OCI-LY1 (cell line): ENCODE results near the gene ZNF718.
"Not testable (repeated sequence)": the region's sequence is repeated elsewhere in the genome, so short reads cannot be mapped to it uniquely, and the experiment has no call there.

Experiments
- H2AFZ ChIP-seq: fragments of 200-600 bp; sonication (generic), shearing (Covaris generic); 2 replicates; pipeline ENCODE4 v1.6.0; 2014; ENCODE audit warnings: antibody characterized with exemption, mild to moderate bottlenecking, low read length
- H3F3A ChIP-seq: fragments of 200-600 bp; sonication (generic), shearing (Covaris generic); 2 replicates; pipeline ENCODE4 v1.6.0; 2014; ENCODE audit warnings: mild to moderate bottlenecking, antibody characterized with exemption, low read length, moderate library complexity; ENCODE audit not compliant: insufficient read depth
- H3K27ac ChIP-seq: fragments of 200-600 bp; sonication (generic); 2 replicates; pipeline ENCODE4 v1.5.1; 2014; ENCODE audit warnings: low read length, mixed run types, mild to moderate bottlenecking, low read depth; ENCODE audit not compliant: poor library complexity, severe bottlenecking
- H3K27me3 ChIP-seq: fragments of 200-600 bp; sonication (generic); 2 replicates; pipeline ENCODE4 v1.6.0; 2014; ENCODE audit warnings: antibody characterized with exemption, mild to moderate bottlenecking, low read length, moderate library complexity; ENCODE audit not compliant: insufficient read depth
- H3K36me3 ChIP-seq: fragments of 200-600 bp; sonication (generic); 2 replicates; pipeline ENCODE4 v1.6.1; 2014; ENCODE audit warnings: mild to moderate bottlenecking, antibody characterized with exemption, low read length, moderate library complexity, mixed read lengths; ENCODE audit not compliant: insufficient read depth
- H3K4me1 ChIP-seq: fragments of 200-600 bp; sonication (generic); 2 replicates; pipeline ENCODE4 v1.5.1; 2014; ENCODE audit warnings: mild to moderate bottlenecking, low read length, moderate library complexity; ENCODE audit not compliant: insufficient read depth, severe bottlenecking
- H3K4me2 ChIP-seq: fragments of 200-600 bp; sonication (generic), shearing (Covaris generic); 2 replicates; pipeline ENCODE4 v1.6.1; 2014; ENCODE audit warnings: low read length
- H3K4me3 ChIP-seq: fragments of 200-600 bp; sonication (generic); 2 replicates; pipeline ENCODE4 v1.5.1; 2014; ENCODE audit warnings: low read length, low read depth, mild to moderate bottlenecking, mixed read lengths; ENCODE audit not compliant: poor library complexity, severe bottlenecking
- H3K79me2 ChIP-seq: fragments of 200-600 bp; shearing (Covaris generic); 2 replicates; pipeline ENCODE4 v1.6.1; 2016; ENCODE audit warnings: mixed run types, low read length, mixed read lengths; ENCODE audit not compliant: insufficient read depth
- H3K9ac ChIP-seq: fragments of 200-600 bp; sonication (generic), shearing (Covaris generic); 2 replicates; pipeline ENCODE4 v1.6.1; 2014; ENCODE audit warnings: mild to moderate bottlenecking, low read length, mixed read lengths
- H3K9me2 ChIP-seq: fragments of 200-600 bp; sonication (generic), shearing (Covaris generic); 2 replicates; pipeline ENCODE4 v1.6.1; 2014; ENCODE audit warnings: low read depth, mild to moderate bottlenecking, low read length, mixed read lengths
- H3K9me3 ChIP-seq: fragments of 200-600 bp; shearing (Covaris generic); 2 replicates; pipeline ENCODE4 v1.6.1; 2014; ENCODE audit warnings: low read length, mixed read lengths
- H4K20me1 ChIP-seq: fragments of 200-600 bp; sonication (generic), shearing (Covaris generic); 2 replicates; pipeline ENCODE4 v1.6.0; 2016; ENCODE audit warnings: mild to moderate bottlenecking, low read length; ENCODE audit not compliant: insufficient read depth
- EZH2 ChIP-seq: fragments of 200-600 bp; sonication (generic), shearing (Covaris generic); IDR thresholded peaks from 2 replicates; pipeline ENCODE4 v1.8.0; 2017; ENCODE audit warnings: borderline replicate concordance, mixed run types, mild to moderate bottlenecking, antibody characterized with exemption, low read length, moderate library complexity, mixed read lengths
- TF ChIP-seq, protein P1 (sequence below): fragments of 200-600 bp; sonication (generic), shearing (Covaris generic); IDR thresholded peaks from 2 replicates; pipeline ENCODE4 v1.5.1; 2017; ENCODE audit warnings: mild to moderate bottlenecking, antibody characterized with exemption, low read length, moderate library complexity, mixed read lengths

The ZNF718 gene

GRCh38 chr4:212438-213188, 88.3 kb downstream of the ZNF718 start:
- TF ChIP-seq, protein P1, sequence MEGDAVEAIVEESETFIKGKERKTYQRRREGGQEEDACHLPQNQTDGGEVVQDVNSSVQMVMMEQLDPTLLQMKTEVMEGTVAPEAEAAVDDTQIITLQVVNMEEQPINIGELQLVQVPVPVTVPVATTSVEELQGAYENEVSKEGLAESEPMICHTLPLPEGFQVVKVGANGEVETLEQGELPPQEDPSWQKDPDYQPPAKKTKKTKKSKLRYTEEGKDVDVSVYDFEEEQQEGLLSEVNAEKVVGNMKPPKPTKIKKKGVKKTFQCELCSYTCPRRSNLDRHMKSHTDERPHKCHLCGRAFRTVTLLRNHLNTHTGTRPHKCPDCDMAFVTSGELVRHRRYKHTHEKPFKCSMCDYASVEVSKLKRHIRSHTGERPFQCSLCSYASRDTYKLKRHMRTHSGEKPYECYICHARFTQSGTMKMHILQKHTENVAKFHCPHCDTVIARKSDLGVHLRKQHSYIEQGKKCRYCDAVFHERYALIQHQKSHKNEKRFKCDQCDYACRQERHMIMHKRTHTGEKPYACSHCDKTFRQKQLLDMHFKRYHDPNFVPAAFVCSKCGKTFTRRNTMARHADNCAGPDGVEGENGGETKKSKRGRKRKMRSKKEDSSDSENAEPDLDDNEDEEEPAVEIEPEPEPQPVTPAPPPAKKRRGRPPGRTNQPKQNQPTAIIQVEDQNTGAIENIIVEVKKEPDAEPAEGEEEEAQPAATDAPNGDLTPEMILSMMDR = no peak
- no peak for TF ChIP-seq EZH2
- Histone ChIP-seq H3K4me1 (peaks cover 10% of the 10 kb centered on the region), H3K4me2 (no peak overlapping the region), H3K9me2 (no peaks in the 10 kb centered on the region), H3K9ac (no peak overlapping the region), H3K27ac (no peak overlapping the region), H4K20me1 (no peaks in the 10 kb centered on the region), H3K36me3 (no peaks in the 10 kb centered on the region), H3F3A (no peaks in the 10 kb centered on the region), H2AFZ (no peak overlapping the region), H3K27me3 (no peaks in the 10 kb centered on the region), H3K9me3 (no peaks in the 10 kb centered on the region), H3K79me2 (no peaks in the 10 kb centered on the region), H3K4me3 (no peak overlapping the region)

- not testable (repeated sequence) for H3K9me2 ChIP-seq, H3K4me2 ChIP-seq, H2AFZ ChIP-seq, H3K9me3 ChIP-seq, H3K79me2 ChIP-seq, H3K9ac ChIP-seq, H3K27me3 ChIP-seq, H3K36me3 ChIP-seq, H3F3A ChIP-seq, H3K27ac ChIP-seq, H3K4me3 ChIP-seq, H4K20me1 ChIP-seq
- H3K4me1 ChIP-seq = peaks cover 10% of the 10 kb centered on the region
These were observed 88.9 kb downstream of the ZNF718 start for GRCh38 chr4:213189-213535.
